ENCODE results near the gene FREM2. TPM values are rescaled to one million over a fixed set of nuclear protein-coding genes. Genes with fewer than 3 reads are reported as not detected.

Gene FREM2
- polyA plus RNA-seq, 1 of the 3 experiments (the other 2 are of a cell fraction), result not detected

- H3K36me3 ChIP-seq (replicated peaks in 1 of 2; ENCODE audit: control insufficient read depth in 1 of 2, insufficient read depth in 2 of 2, low read length in 1 of 2), result no peaks in the 10 kb centered on the region
- no peak overlapping the region for H2AFZ ChIP-seq (ENCODE audit: low read depth)
- 46% methylated on average over 2 of the region's 2 CpGs for WGBS (ENCODE audit: low lambda C conversion rate)
- H3K79me2 ChIP-seq (ENCODE audit: insufficient read depth), result no peaks in the 10 kb centered on the region
- TF ChIP-seq RAD21 (IDR thresholded peaks at IDR 0.05; ENCODE audit: low read length) (no peak), USF1 (IDR thresholded peaks at IDR 0.05; ENCODE audit: borderline replicate concordance, low read depth) (no peak), TEAD4 (IDR thresholded peaks at IDR 0.05; ENCODE audit: borderline replicate concordance, insufficient read depth) (no peak)
- ChIA-PET CTCF (no interaction called here), POLR2A (no interaction called here)
- H3K27ac ChIP-seq (ENCODE audit: low read depth in 2 of 2, low read length in 1 of 2), result no peak overlapping the region
- H3K9me2 ChIP-seq, result no peaks in the 10 kb centered on the region
- no peaks in the 10 kb centered on the region for H4K20me1 ChIP-seq (ENCODE audit: insufficient read depth)
- H3K4me3 ChIP-seq (ENCODE audit: low read depth in 2 of 2, low read length in 1 of 2), result no peak overlapping the region
- H3K4me1 ChIP-seq (ENCODE audit: control insufficient read depth in 1 of 2, insufficient read depth in 2 of 2, low read depth in 1 of 2, low read length in 1 of 2), result peaks cover 0 to 33% of the 10 kb centered on the region in 2 experiments; a peak in 1 of 4 replicates
- no peaks in the 10 kb centered on the region for H3K27me3 ChIP-seq (ENCODE audit: insufficient read depth)
- no peaks in the 10 kb centered on the region for H3K9me3 ChIP-seq
- H3K4me2 ChIP-seq, result no peak overlapping the region
- DNase-seq, result no peak
- H3K9ac ChIP-seq, result no peak overlapping the region
- H3F3A ChIP-seq (replicated peaks; ENCODE audit: insufficient read depth), result no peaks in the 10 kb centered on the region
These were observed 24.5 kb upstream of the FREM2 start for GRCh38 chr13:38662362-38662761.

- H3K9me3 ChIP-seq, result no peaks in the 10 kb centered on the region
- WGBS (ENCODE audit: low lambda C conversion rate), result 93% methylated on average over 2 of the region's 2 CpGs
- no peaks in the 10 kb centered on the region for H3F3A ChIP-seq (replicated peaks; ENCODE audit: insufficient read depth)
- CTCF ChIA-PET, result no interaction called here
- no peak overlapping the region for H3K4me2 ChIP-seq
- H4K20me1 ChIP-seq (ENCODE audit: insufficient read depth), result no peaks in the 10 kb centered on the region
- H3K4me1 ChIP-seq (ENCODE audit: control insufficient read depth in 1 of 2, insufficient read depth in 2 of 2, low read depth in 1 of 2, low read length in 1 of 2), result peaks cover 0 to 34% of the 10 kb centered on the region in 2 experiments; a peak in 1 of 4 replicates
- no peaks in the 10 kb centered on the region for H3K36me3 ChIP-seq (replicated peaks in 1 of 2; ENCODE audit: control insufficient read depth in 1 of 2, insufficient read depth in 2 of 2, low read length in 1 of 2)
- no peaks in the 10 kb centered on the region for H3K9me2 ChIP-seq
- POLR2A ChIA-PET, result no interaction called here
- H3K4me3 ChIP-seq (ENCODE audit: low read depth in 2 of 2, low read length in 1 of 2), result no peak overlapping the region
- TF ChIP-seq MXI1 (IDR thresholded peaks at IDR 0.05; ENCODE audit: low read depth, low read length), result no peak
- no peak for TF ChIP-seq CTCF (IDR thresholded peaks at IDR 0.05)
- TF ChIP-seq SIN3A (IDR thresholded peaks at IDR 0.05; ENCODE audit: borderline replicate concordance, low read depth, low read length), result no peak
- TF ChIP-seq IRF3 (IDR thresholded peaks at IDR 0.05; ENCODE audit: low read depth, low read length), result no peak
- TF ChIP-seq YY1 (IDR thresholded peaks at IDR 0.05; ENCODE audit: low read depth), result no peak
- no peak for TF ChIP-seq RXRA (IDR thresholded peaks at IDR 0.05; ENCODE audit: borderline replicate concordance, low read depth)
- no peak for TF ChIP-seq ELF1 (IDR thresholded peaks at IDR 0.05)
- TF ChIP-seq NRF1 (IDR thresholded peaks at IDR 0.05; ENCODE audit: low read depth, low read length), result no peak
- no peak for TF ChIP-seq CHD2 (IDR thresholded peaks at IDR 0.05; ENCODE audit: low read length, partially characterized antibody)
- no peak for TF ChIP-seq TCF12 (IDR thresholded peaks at IDR 0.05)
- no peak for TF ChIP-seq USF1 (IDR thresholded peaks at IDR 0.05; ENCODE audit: borderline replicate concordance, low read depth)
- TF ChIP-seq SMC3 (IDR thresholded peaks at IDR 0.05; ENCODE audit: low read depth, low read length), result no peak
- no peak for DNase-seq
- H3K27me3 ChIP-seq (ENCODE audit: insufficient read depth), result no peaks in the 10 kb centered on the region
- H3K9ac ChIP-seq, result no peak overlapping the region
- no peaks in the 10 kb centered on the region for H3K79me2 ChIP-seq (ENCODE audit: insufficient read depth)
- H3K27ac ChIP-seq (ENCODE audit: low read depth in 2 of 2, low read length in 1 of 2), result no peak overlapping the region
- H2AFZ ChIP-seq (ENCODE audit: low read depth), result no peak overlapping the region
These were observed 22.0 kb upstream of the FREM2 start for GRCh38 chr13:38664906-38665305.
